ENCODE data around the gene PCDHGA10. TPM values are rescaled to one million over a fixed set of nuclear protein-coding genes. Genes with fewer than 3 reads are reported as not detected.

Gene PCDHGA10
- total RNA-seq, 4 donors from 2014 or later, result 4.0 to 6.5 (median 6.1) TPM

GRCh38 chr5:141382469-141383294 lies 30.1 kb upstream of the PCDHGA10 start, which contains the start of gene PCDHGA7:
TSS of gene PCDHGA7 (plus strand) at chr5:141382742. CDS start at chr5:141382900, 158 bp downstream.
- DNase-seq, result no peak
- no peaks in the 10 kb centered on the region for H3K4me1 ChIP-seq
- no peaks in the 10 kb centered on the region for H3K36me3 ChIP-seq
- intact Hi-C loops (cut with DNase I; ENCODE audit: low total_unique reads) (no loop called here), in situ Hi-C loops (cut with MboI; ENCODE audit: low pct_ligation_motif_present in 1 of 4, low pct_unique_long_range_greater_than_20kb in 1 of 4, low sequenced_read_pairs in 3 of 4) (loop anchor here in 1 of 4 donors (25.0 kb wide), 1 partner anchor 170 kb away; the partner anchor contains the start of genes PCDHB12, PCDHB13 and PCDHB14)
- whole genome bisulfite sequencing, 2 donors (ENCODE audit: low coverage in 1 of 2), result 9 to 32% methylated on average over 7 to 37 of the region's 37 CpGs
- H3K27me3 ChIP-seq, result peaks cover 13% of the 10 kb centered on the region
- TF ChIP-seq CTCF (IDR thresholded peaks at IDR 0.05) (no peak), POLR2AphosphoS5 (IDR thresholded peaks at IDR 0.05) (no peak), EP300 (IDR thresholded peaks at IDR 0.05; ENCODE audit: low read depth) (no peak), POLR2A (IDR thresholded peaks at IDR 0.05) (no peak)
- H3K9me3 ChIP-seq, result peaks cover 54 to 84% of the 10 kb centered on the region in 2 donors
- peak within 1 kb of the TSS in 1 of 4 donors; percentile 21 for H3K4me3 ChIP-seq
- H3K27ac ChIP-seq, result no peak within 1 kb of the TSS

GRCh38 chr5:141383345-141383744 lies 29.4 kb upstream of the PCDHGA10 start:
- H3K9me3 ChIP-seq, result peaks cover 51 to 79% of the 10 kb centered on the region in 2 donors
- no peak for TF ChIP-seq POLR2A (IDR thresholded peaks at IDR 0.05)
- TF ChIP-seq EP300 (IDR thresholded peaks at IDR 0.05; ENCODE audit: low read depth), result no peak
- TF ChIP-seq CTCF (IDR thresholded peaks at IDR 0.05), result no peak
- no peak for TF ChIP-seq POLR2AphosphoS5 (IDR thresholded peaks at IDR 0.05)
- H3K4me1 ChIP-seq, result no peaks in the 10 kb centered on the region
- in situ Hi-C loops (cut with MboI; ENCODE audit: low pct_ligation_motif_present in 1 of 4, low pct_unique_long_range_greater_than_20kb in 1 of 4, low sequenced_read_pairs in 3 of 4) (loop anchor here in 1 of 4 donors (25.0 kb wide), 1 partner anchor 171 kb away; the partner anchor contains the start of genes PCDHB12, PCDHB13 and PCDHB14), intact Hi-C loops (cut with DNase I; ENCODE audit: low total_unique reads) (no loop called here)
- DNase-seq, result no peak
- peaks cover 13% of the 10 kb centered on the region for H3K27me3 ChIP-seq
- no peak overlapping the region for H3K4me3 ChIP-seq
- no peaks in the 10 kb centered on the region for H3K36me3 ChIP-seq
- 50 to 67% methylated on average over 8 to 21 of the region's 21 CpGs for WGBS, 2 donors (ENCODE audit: low coverage in 1 of 2)
- H3K27ac ChIP-seq, result no peak overlapping the region

GRCh38 chr5:141384471-141385267 lies 28.1 kb upstream of the PCDHGA10 start:
- no peak overlapping the region for H3K27ac ChIP-seq
- in situ Hi-C loops (cut with MboI; ENCODE audit: low pct_ligation_motif_present in 1 of 4, low pct_unique_long_range_greater_than_20kb in 1 of 4, low sequenced_read_pairs in 3 of 4) (loop anchor here in 1 of 4 donors (25.0 kb wide), 1 partner anchor 172 kb away; the partner anchor contains the start of genes PCDHB12, PCDHB13 and PCDHB14), intact Hi-C loops (cut with DNase I; ENCODE audit: low total_unique reads) (no loop called here)
- 70 to 76% methylated on average over 2 to 42 of the region's 43 CpGs for WGBS, 2 donors (ENCODE audit: low coverage in 1 of 2)
- no peak for DNase-seq
- H3K9me3 ChIP-seq, result peaks cover 64 to 84% of the 10 kb centered on the region in 2 donors
- TF ChIP-seq CTCF (IDR thresholded peaks at IDR 0.05) (no peak), EP300 (IDR thresholded peaks at IDR 0.05; ENCODE audit: low read depth) (no peak), POLR2AphosphoS5 (IDR thresholded peaks at IDR 0.05) (no peak), POLR2A (IDR thresholded peaks at IDR 0.05) (no peak)
- H3K4me3 ChIP-seq, result no peak overlapping the region
- H3K4me1 ChIP-seq, result no peaks in the 10 kb centered on the region
- H3K27me3 ChIP-seq, result peaks cover 13% of the 10 kb centered on the region
- H3K36me3 ChIP-seq, result no peaks in the 10 kb centered on the region

Measured in transverse colon (tissue), 4 donors.